GM10248 (cell line): ENCODE results near the gene CRTC1.

Experiments
- CTCF ChIA-PET: fragments of 300-600 bp; sonication (Branson Sonifier 250); formaldehyde crosslinking; extraction: SDS; loops from one replicate; lab custom pipeline; 2021; ENCODE audit warnings: antibody characterized with exemption; lab: Yijun Ruan, JAX
- POLR2A ChIA-PET: fragments of 350-650 bp; sonication (Branson Sonifier 250); formaldehyde crosslinking; extraction: SDS; loops from one replicate; lab custom pipeline; 2020; ENCODE audit warnings: antibody characterized with exemption; lab: Yijun Ruan, JAX
- DNase-seq: peaks from one replicate; pipeline ENCODE4 v3.0.0; 2012; ENCODE audit errors: extremely low spot score
- CTCF ChIP-seq: IDR thresholded peaks from 2 replicates; pipeline ENCODE4 v1.5.1; 2012; ENCODE audit warnings: mild to moderate bottlenecking, low read depth; ENCODE audit errors: extremely low read depth, missing control alignments, control extremely low read depth

Gene CRTC1

GRCh38 chr19:18668252-18668631, 15.2 kb upstream of the CRTC1 start:
- POLR2A ChIA-PET: no interaction called here
- DNase-seq: no peak
- CTCF ChIA-PET: no interaction called here
- TF ChIP-seq CTCF: no peak

- ChIA-PET CTCF (no interaction called here), POLR2A (no interaction called here)
These were observed 14.5 kb upstream of the CRTC1 start for GRCh38 chr19:18668744-18669523.

GRCh38 chr19:18669524-18669817, 14.0 kb upstream of the CRTC1 start:
- TF ChIP-seq CTCF: no peak
- POLR2A ChIA-PET: no interaction called here
- CTCF ChIA-PET: no interaction called here
- DNase-seq: no peak

More at GRCh38 chr19:18668744-18669523, 14.5 kb upstream of the CRTC1 start:
- no peak for TF ChIP-seq CTCF
- DNase-seq: no peak

GRCh38 chr19:18669883-18670282, 13.6 kb upstream of the CRTC1 start:
- ChIA-PET POLR2A (no interaction called here), CTCF (no interaction called here)
- TF ChIP-seq CTCF: no peak
- DNase-seq: no peak

GRCh38 chr19:18670312-18670711, 13.2 kb upstream of the CRTC1 start:
- ChIA-PET CTCF (no interaction called here), POLR2A (no interaction called here)
- DNase-seq: no peak
- TF ChIP-seq CTCF: no peak

- no peak for DNase-seq
- POLR2A ChIA-PET: interaction anchor here (0.7 kb wide), 1 partner anchor 109 kb away, joined by 4 read pairs; no protein-coding TSS in a partner anchor
- TF ChIP-seq CTCF: no peak
- CTCF ChIA-PET: interaction anchor here (1.2 to 2.5 kb wide), 4 partner anchors 9 to 176 kb away, joined by 4 to 8 read pairs (median 4); no protein-coding TSS in a partner anchor
These were observed 12.0 kb upstream of the CRTC1 start for GRCh38 chr19:18671303-18672043.
